22Rv1 (cell line): ENCODE results near the gene NPY5R.

Experiments used
- ZFX ChIP-seq: fragments of 450-650 bp; IDR thresholded peaks from 2 replicates; pipeline ENCODE4 v1.6.1; 2017; ENCODE audit warnings: antibody characterized with exemption, borderline replicate concordance
- TF ChIP-seq, protein P1 (sequence below): fragments of 450-650 bp; IDR thresholded peaks from 2 replicates; pipeline ENCODE4 v1.5.1; 2017; ENCODE audit warnings: mild to moderate bottlenecking

DNA sequence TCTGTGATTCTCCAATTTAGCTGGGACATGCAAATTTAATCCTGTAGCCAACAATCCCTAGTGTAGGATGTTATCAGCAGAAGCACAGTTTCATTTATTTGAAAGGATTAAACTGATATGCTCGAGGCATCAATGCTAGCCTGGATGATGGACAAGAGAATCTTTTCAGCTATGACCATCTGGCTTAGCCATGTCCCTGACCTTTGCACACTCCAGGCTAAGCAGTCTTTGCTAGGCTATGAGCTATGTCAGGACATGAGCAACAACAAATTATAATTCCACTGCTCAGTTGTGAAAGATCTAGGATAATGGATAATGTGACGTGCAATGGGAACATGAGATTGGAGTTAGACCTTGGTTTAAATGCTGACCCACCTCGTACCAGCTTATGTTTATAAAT, 43.2 kb upstream of the NPY5R start:
- TF ChIP-seq, protein P1, sequence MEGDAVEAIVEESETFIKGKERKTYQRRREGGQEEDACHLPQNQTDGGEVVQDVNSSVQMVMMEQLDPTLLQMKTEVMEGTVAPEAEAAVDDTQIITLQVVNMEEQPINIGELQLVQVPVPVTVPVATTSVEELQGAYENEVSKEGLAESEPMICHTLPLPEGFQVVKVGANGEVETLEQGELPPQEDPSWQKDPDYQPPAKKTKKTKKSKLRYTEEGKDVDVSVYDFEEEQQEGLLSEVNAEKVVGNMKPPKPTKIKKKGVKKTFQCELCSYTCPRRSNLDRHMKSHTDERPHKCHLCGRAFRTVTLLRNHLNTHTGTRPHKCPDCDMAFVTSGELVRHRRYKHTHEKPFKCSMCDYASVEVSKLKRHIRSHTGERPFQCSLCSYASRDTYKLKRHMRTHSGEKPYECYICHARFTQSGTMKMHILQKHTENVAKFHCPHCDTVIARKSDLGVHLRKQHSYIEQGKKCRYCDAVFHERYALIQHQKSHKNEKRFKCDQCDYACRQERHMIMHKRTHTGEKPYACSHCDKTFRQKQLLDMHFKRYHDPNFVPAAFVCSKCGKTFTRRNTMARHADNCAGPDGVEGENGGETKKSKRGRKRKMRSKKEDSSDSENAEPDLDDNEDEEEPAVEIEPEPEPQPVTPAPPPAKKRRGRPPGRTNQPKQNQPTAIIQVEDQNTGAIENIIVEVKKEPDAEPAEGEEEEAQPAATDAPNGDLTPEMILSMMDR = no peak
- TF ChIP-seq ZFX = no peak
